Endometrium (tissue), 2 donors: ENCODE measurements around the gene BRIP1.
"Not testable (repeated sequence)": the region's sequence is repeated elsewhere in the genome, so short reads cannot be mapped to it uniquely, and the experiment has no call there.

Source experiments
- FAIRE-seq: peaks from 2 replicates; lab custom pipeline; 2012; peaks lifted over from hg19 to GRCh38; lab: Jason Lieb, UNC
- donor health status: control.
- donor health status: control.

The BRIP1 gene

GRCh38 chr17:61863801-61864126 lies 436 bp upstream of the BRIP1 start:
- FAIRE-seq: no peak

GRCh38 chr17:61862105-61862574 lies 1.2 kb downstream of the BRIP1 start:
- no peak for FAIRE-seq

- FAIRE-seq: not testable (repeated sequence)
Observed at GRCh38 chr17:61860397-61860796, 2.9 kb downstream of the BRIP1 start.

- no peak for FAIRE-seq
Observed at GRCh38 chr17:61856035-61856434, 7.3 kb downstream of the BRIP1 start.

- FAIRE-seq: no peak
Observed at GRCh38 chr17:61852857-61853256, 10.5 kb downstream of the BRIP1 start.

- no peak for FAIRE-seq
Observed at GRCh38 chr17:61849674-61850073, 13.7 kb downstream of the BRIP1 start.

GRCh38 chr17:61848896-61849295 lies 14.4 kb downstream of the BRIP1 start:
- FAIRE-seq: no peak

GRCh38 chr17:61848247-61848646 lies 15.1 kb downstream of the BRIP1 start:
- no peak for FAIRE-seq

GRCh38 chr17:61847659-61848058 lies 15.7 kb downstream of the BRIP1 start:
- FAIRE-seq: no peak

- FAIRE-seq: no peak
Observed at GRCh38 chr17:61846761-61847375, 16.5 kb downstream of the BRIP1 start.

- FAIRE-seq: no peak
Observed at GRCh38 chr17:61846088-61846487, 17.2 kb downstream of the BRIP1 start.

GRCh38 chr17:61843435-61843834 lies 19.9 kb downstream of the BRIP1 start:
- FAIRE-seq: no peak

GRCh38 chr17:61842899-61843298 lies 20.4 kb downstream of the BRIP1 start:
- no peak for FAIRE-seq

- no peak for FAIRE-seq
Observed at GRCh38 chr17:61839300-61839786, 24.0 kb downstream of the BRIP1 start.

GRCh38 chr17:61837175-61838051 lies 25.9 kb downstream of the BRIP1 start:
- FAIRE-seq: peak; percentile 15

- no peak for FAIRE-seq
Observed at GRCh38 chr17:61836266-61837174, 26.8 kb downstream of the BRIP1 start.

- no peak for FAIRE-seq
Observed at GRCh38 chr17:61835606-61836005, 27.7 kb downstream of the BRIP1 start.

- no peak for FAIRE-seq
Observed at GRCh38 chr17:61834610-61835009, 28.7 kb downstream of the BRIP1 start.

GRCh38 chr17:61833536-61834193 lies 29.7 kb downstream of the BRIP1 start:
- FAIRE-seq: no peak

GRCh38 chr17:61832463-61832862 lies 30.9 kb downstream of the BRIP1 start:
- FAIRE-seq: no peak

- no peak for FAIRE-seq
Observed at GRCh38 chr17:61831099-61831498, 32.2 kb downstream of the BRIP1 start.

GRCh38 chr17:61828694-61829093 lies 34.6 kb downstream of the BRIP1 start:
- no peak for FAIRE-seq
